PC-3 (cell line): ENCODE data around the gene BFSP1. TPM values are rescaled to one million over a fixed set of nuclear protein-coding genes. Genes with fewer than 3 reads are reported as not detected.

Source experiments
- ATAC-seq: fragments of 200-7000 bp; cut with Tn5 transposase; 2 replicates; pipeline ENCODE4 v1.9.1; 2020; ENCODE audit warnings: mild to moderate bottlenecking, moderate library complexity
- Bru-seq: library from RNA; stranded (reverse); fragments of 400-500 nt; gene quantifications from one replicate; lab custom pipeline; 2021; lab: Mats Ljungman, UMichigan
- BruChase-seq, 2 experiments: library from RNA; stranded (reverse); fragments of 400-500 nt; gene quantifications; one replicate each; lab custom pipeline; 2021; lab: Mats Ljungman, UMichigan
- BruUV-seq: library from RNA; stranded (reverse); fragments of 400-500 nt; replicated peaks from 2 replicates; lab custom pipeline; 2021; lab: Mats Ljungman, UMichigan
- CTCF ChIA-PET: fragments of 300-600 bp; sonication (Branson Sonifier 250); formaldehyde crosslinking; loops from one replicate; lab custom pipeline; 2022; ENCODE audit warnings: antibody characterized with exemption; lab: Charles Lee
- POLR2A ChIA-PET: fragments of 300-600 bp; sonication (Branson Sonifier 250); formaldehyde crosslinking; loops from one replicate; lab custom pipeline; 2022; ENCODE audit warnings: antibody characterized with exemption; ENCODE audit not compliant: unreplicated experiment; lab: Charles Lee
- DNase-seq: peaks from one replicate; pipeline ENCODE4 v3.0.0-alpha.2; 2015
- H2AFZ ChIP-seq: fragments of 300-600 bp; sonication (generic); 2 replicates; pipeline ENCODE4 v1.6.0; 2016; ENCODE audit warnings: antibody characterized with exemption, low read length
- H3F3A ChIP-seq: fragments of 300-600 bp; sonication (generic); one replicate; pipeline ENCODE4 v1.6.0; 2017; ENCODE audit warnings: antibody characterized with exemption, low read length, control low read depth, mild to moderate bottlenecking; ENCODE audit not compliant: unreplicated experiment
- H3K27ac ChIP-seq: fragments of 300-600 bp; sonication (generic); 2 replicates; pipeline ENCODE4 v1.5.1; 2016; ENCODE audit warnings: mild to moderate bottlenecking, low read length
- H3K27me3 ChIP-seq: fragments of 300-600 bp; sonication (generic); 2 replicates; pipeline ENCODE4 v1.6.1; 2016; ENCODE audit warnings: low read length, mixed read lengths
- H3K36me3 ChIP-seq: fragments of 300-600 bp; sonication (generic); 2 replicates; pipeline ENCODE4 v1.6.1; 2016; ENCODE audit warnings: low read depth, mixed run types, low read length, mixed read lengths
- H3K4me1 ChIP-seq: fragments of 300-600 bp; sonication (generic); 2 replicates; pipeline ENCODE4 v1.5.1; 2016; ENCODE audit warnings: low read length; ENCODE audit not compliant: insufficient read depth
- H3K4me2 ChIP-seq: fragments of 300-600 bp; sonication (generic); 2 replicates; pipeline ENCODE4 v1.6.0; 2016; ENCODE audit warnings: low read length
- H3K4me3 ChIP-seq: fragments of 300-600 bp; sonication (generic); 2 replicates; pipeline ENCODE4 v1.5.1; 2016; ENCODE audit warnings: mild to moderate bottlenecking, low read length, mixed read lengths
- H3K79me2 ChIP-seq: fragments of 300-600 bp; sonication (generic); 2 replicates; pipeline ENCODE4 v1.6.1; 2017; ENCODE audit warnings: low read length, mixed read lengths
- H3K9ac ChIP-seq: fragments of 300-600 bp; sonication (generic); 2 replicates; pipeline ENCODE4 v1.6.0; 2016; ENCODE audit warnings: mild to moderate bottlenecking, low read length
- H3K9me2 ChIP-seq: fragments of 300-600 bp; sonication (generic); replicated peaks from 2 replicates; pipeline ENCODE4 v1.6.1; 2016; ENCODE audit warnings: mixed run types, low read length, mixed read lengths
- H3K9me3 ChIP-seq: fragments of 300-600 bp; sonication (generic); 2 replicates; pipeline ENCODE4 v1.6.1; 2016; ENCODE audit warnings: low read length, mixed read lengths
- H4K20me1 ChIP-seq: fragments of 300-600 bp; sonication (generic); 2 replicates; pipeline ENCODE4 v1.6.1; 2016; ENCODE audit warnings: low read length, mixed read lengths
- EZH2 ChIP-seq: fragments of 300-600 bp; sonication (generic); IDR thresholded peaks from one replicate; pipeline ENCODE4 v1.6.1; 2017; ENCODE audit warnings: antibody characterized with exemption, mild to moderate bottlenecking, low read length; ENCODE audit not compliant: unreplicated experiment
- EZH2phosphoT487 ChIP-seq: fragments of 300-600 bp; sonication (generic); IDR thresholded peaks from 2 replicates; pipeline ENCODE4 v1.6.1; 2018; ENCODE audit warnings: mild to moderate bottlenecking, antibody characterized with exemption, low read length, borderline replicate concordance
- intact Hi-C: fragments of 100-400 bp; cut with micrococcal nuclease; formaldehyde crosslinking; loops from 2 replicates; pipeline ENCODE4 v1.9.0; 2023
- long read RNA-seq: library from polyadenylated mRNA; unstranded; transcript quantifications from one replicate; pipeline ENCODE4 v2.0.0, GENCODE V29; 2021; ENCODE audit not compliant: unreplicated experiment
- total RNA-seq: library from RNA; depleted of rRNA; stranded (reverse); fragments of >200 nt; gene quantifications from 2 replicates; pipeline ENCODE4 v1.2.3, GENCODE V29; 2014; rRNA removed
- TF ChIP-seq, protein P1 (sequence below): fragments of 300-600 bp; sonication (generic); conservative IDR thresholded peaks from 2 replicates; pipeline ENCODE4 v1.5.1; 2017; ENCODE audit warnings: antibody characterized with exemption, low read depth, mild to moderate bottlenecking, low read length

The BFSP1 gene
- total RNA-seq: 2.2 and 2.7 TPM in 2 replicates
- Bru-seq, nascent RNA: percentile 40 among the genes with signal in this experiment
- BruChase-seq, experiment 1, labeled RNA remaining after a 6-hour chase: percentile 47 among the genes with signal in this experiment
- percentile 49 among the genes with signal in this experiment for BruChase-seq, experiment 2, labeled RNA remaining after a 2-hour chase
- long read RNA-seq, partial matches to known transcripts: 1 of 4 reads
- long read RNA-seq, other reads (novel, unspliced or antisense): 1 of 4 reads

DNA sequence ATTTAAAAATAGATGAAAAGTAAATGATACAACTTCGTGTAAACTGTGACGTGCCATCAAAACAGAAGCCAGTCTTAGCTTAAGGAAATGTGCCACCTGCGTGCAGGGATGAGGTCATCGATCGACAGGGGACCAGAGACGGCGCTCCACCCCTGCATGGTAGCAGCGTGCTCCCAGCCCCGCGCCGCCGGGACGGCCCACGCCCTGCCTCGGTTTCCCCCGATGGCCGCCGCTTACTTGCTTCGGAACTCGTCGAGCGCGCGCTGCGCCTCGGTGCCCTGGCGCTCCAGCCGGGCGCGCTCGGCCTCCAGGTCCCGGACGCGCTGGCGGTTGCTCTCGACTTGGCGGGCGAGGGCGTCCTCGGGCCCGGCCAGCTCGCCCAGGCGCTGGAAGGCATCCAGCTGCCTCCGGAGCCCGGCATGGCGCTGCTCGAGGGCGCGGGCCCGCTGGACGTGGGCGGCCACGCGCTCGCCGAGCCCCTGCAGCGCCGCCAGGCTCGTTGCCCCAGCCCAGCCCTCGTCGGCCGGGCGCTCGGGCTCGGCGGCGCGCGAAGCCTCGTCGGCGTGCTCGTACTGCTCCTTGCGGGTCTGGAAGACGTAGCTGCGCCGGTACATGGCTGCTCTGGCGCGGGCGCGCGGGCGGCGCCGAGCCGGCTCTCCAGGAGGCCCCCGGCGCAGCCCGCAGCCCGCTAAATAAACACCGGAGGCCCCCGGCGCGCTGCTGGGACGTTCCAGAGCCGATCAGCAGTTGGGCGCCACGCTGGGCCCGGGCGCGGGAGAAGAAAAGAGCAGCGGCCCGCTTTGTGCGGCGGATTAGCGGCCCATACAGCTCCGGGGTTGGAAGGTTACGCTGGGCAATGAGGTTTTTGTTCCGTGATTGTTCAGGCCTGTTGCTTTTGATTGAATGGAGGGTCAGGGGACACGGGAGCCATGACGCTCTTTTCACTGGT lies at the start of gene BFSP1:
Gene BFSP1, minus strand, starts transcription at position 664 of the 949 bp plus-strand sequence. Its CDS starts 50 bp downstream, at position 614.
- no peaks in the 10 kb centered on the region for H4K20me1 ChIP-seq
- POLR2A ChIA-PET: interaction anchor here (0.6 to 1.2 kb wide), 2 partner anchors 39 to 152 kb away, joined by 9 to 12 read pairs; partner anchors contain the start of gene DSTN
- peak within 1 kb of the TSS; percentile 11; the same call in 1 of the 2 replicates for H3K27ac ChIP-seq
- H3K27me3 ChIP-seq: no peaks in the 10 kb centered on the region
- H3K36me3 ChIP-seq: no peaks in the 10 kb centered on the region
- CTCF ChIA-PET: interaction anchor here (0.5 to 0.7 kb wide), 3 partner anchors 26 to 46 kb away, joined by 3 to 8 read pairs (median 7); no protein-coding TSS in a partner anchor
- TF ChIP-seq EZH2phosphoT487: no peak
- TF ChIP-seq, protein P1, sequence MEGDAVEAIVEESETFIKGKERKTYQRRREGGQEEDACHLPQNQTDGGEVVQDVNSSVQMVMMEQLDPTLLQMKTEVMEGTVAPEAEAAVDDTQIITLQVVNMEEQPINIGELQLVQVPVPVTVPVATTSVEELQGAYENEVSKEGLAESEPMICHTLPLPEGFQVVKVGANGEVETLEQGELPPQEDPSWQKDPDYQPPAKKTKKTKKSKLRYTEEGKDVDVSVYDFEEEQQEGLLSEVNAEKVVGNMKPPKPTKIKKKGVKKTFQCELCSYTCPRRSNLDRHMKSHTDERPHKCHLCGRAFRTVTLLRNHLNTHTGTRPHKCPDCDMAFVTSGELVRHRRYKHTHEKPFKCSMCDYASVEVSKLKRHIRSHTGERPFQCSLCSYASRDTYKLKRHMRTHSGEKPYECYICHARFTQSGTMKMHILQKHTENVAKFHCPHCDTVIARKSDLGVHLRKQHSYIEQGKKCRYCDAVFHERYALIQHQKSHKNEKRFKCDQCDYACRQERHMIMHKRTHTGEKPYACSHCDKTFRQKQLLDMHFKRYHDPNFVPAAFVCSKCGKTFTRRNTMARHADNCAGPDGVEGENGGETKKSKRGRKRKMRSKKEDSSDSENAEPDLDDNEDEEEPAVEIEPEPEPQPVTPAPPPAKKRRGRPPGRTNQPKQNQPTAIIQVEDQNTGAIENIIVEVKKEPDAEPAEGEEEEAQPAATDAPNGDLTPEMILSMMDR: no peak
- no peak for TF ChIP-seq EZH2
- peak within 1 kb of the TSS; percentile 98 for H2AFZ ChIP-seq
- H3F3A ChIP-seq: peaks cover 3% of the 10 kb centered on the region
- H3K9me3 ChIP-seq: no peaks in the 10 kb centered on the region
- H3K4me3 ChIP-seq: peak within 1 kb of the TSS; percentile 87
- H3K4me1 ChIP-seq: peaks cover 15% of the 10 kb centered on the region
- peak; percentile 69 for DNase-seq
- peak within 1 kb of the TSS; percentile 93 for H3K4me2 ChIP-seq
- H3K9ac ChIP-seq: peak within 1 kb of the TSS; percentile 76
- intact Hi-C loops: loop anchor here (2.0 to 10.0 kb wide), 2 partner anchors 26 to 464 kb away; no protein-coding TSS in a partner anchor
- ATAC-seq: peak; percentile 73
- no peaks in the 10 kb centered on the region for H3K79me2 ChIP-seq
- H3K9me2 ChIP-seq: no peaks in the 10 kb centered on the region
- BruUV-seq: no TSS peak

DNA sequence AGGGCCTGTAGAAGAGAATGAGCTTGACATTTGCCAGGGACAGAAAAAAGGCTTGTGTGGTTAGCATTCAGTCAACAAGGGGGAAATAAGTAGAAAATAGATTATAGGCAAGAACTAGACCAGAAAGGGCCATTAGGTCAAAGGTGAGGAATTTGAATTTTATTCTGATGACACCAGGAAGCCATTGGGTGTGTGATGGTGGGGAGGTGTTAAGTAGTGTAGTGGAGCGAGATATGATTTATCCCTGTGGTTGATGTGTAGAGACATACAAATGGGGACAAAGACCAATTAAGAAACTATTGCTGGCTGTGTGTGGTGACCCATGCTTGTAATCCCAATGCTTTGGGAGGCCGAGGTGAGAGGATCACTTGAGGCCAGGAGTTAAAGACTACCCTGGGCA lies 49.7 kb upstream of the BFSP1 start:
- Histone ChIP-seq H3K36me3 (peaks cover 17% of the 10 kb centered on the region; the same call in 1 of the 2 replicates), H3K4me3 (no peak overlapping the region), H2AFZ (no peak overlapping the region), H3K9me2 (no peaks in the 10 kb centered on the region), H4K20me1 (peaks cover 51% of the 10 kb centered on the region), H3K27me3 (no peaks in the 10 kb centered on the region), H3K4me2 (no peak overlapping the region), H3K9me3 (no peaks in the 10 kb centered on the region), H3F3A (peaks cover 5% of the 10 kb centered on the region), H3K4me1 (peaks cover 15% of the 10 kb centered on the region), H3K79me2 (peaks cover 99% of the 10 kb centered on the region), H3K9ac (no peak overlapping the region), H3K27ac (no peak overlapping the region)
- BruUV-seq: no TSS peak
- ChIA-PET CTCF (no interaction called here), POLR2A (interaction anchor here (0.6 kb wide), 1 partner anchor 13 kb away, joined by 4 read pairs; no protein-coding TSS in a partner anchor)
- ATAC-seq (no peak), DNase-seq (no peak)
- no peak for TF ChIP-seq EZH2
- TF ChIP-seq EZH2phosphoT487: no peak
- TF ChIP-seq, protein P1: no peak
- intact Hi-C loops: no loop called here
